Measurements from ENCODE around the gene NOXA1. TPM values are rescaled to one million over a fixed set of nuclear protein-coding genes. Genes with fewer than 3 reads are reported as not detected.
"Not testable (repeated sequence)": the region's sequence is repeated elsewhere in the genome, so short reads cannot be mapped to it uniquely, and the experiment has no call there.

NOXA1 gene
- total RNA-seq, 1 donor from 2014 or later = 2.2 TPM

DNA sequence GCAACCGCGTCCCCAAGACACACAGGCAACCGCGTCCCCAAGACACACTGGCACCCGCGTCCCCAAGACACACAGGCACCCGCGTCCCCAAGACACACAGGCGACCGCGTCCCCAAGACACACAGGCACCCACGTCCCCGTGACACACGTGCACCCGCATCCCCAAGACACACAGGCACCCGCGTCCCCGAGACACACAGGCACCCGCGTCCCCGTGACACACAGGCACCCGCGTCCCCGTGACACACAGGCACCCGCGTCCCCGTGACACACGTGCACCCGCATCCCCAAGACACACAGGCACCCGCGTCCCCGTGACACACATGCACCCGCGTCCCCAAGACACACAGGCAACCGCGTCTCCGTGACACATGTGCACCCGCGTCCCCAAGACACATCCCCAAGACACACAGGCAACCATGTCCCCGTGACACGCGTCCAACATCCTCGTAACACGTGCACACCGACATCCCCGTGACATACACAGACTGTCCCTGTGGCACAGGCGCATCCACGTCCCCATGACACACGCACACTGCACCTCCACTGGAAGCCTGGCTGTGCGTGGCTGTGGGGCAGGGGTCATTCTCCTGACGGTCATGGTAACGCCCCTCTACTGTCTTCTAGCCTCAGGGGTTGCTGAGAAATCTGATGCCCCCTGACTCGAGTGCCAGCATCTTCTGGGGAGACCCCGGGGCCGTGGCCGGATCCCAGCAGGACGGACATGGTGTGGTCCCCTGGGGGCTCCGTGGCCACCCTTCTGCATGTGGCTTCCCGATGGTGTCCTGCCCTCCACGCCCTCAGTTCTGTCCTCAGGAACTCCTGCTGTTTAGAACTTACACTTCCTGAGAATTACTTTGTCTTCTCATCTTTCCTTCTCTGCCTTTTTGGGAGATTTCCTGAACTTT is 24.4 kb upstream of the NOXA1 start:
- ATAC-seq = no peak
- no peak for DNase-seq (ENCODE audit: missing footprints)
- intact Hi-C loops (cut with DNase I) = no loop called here

DNA sequence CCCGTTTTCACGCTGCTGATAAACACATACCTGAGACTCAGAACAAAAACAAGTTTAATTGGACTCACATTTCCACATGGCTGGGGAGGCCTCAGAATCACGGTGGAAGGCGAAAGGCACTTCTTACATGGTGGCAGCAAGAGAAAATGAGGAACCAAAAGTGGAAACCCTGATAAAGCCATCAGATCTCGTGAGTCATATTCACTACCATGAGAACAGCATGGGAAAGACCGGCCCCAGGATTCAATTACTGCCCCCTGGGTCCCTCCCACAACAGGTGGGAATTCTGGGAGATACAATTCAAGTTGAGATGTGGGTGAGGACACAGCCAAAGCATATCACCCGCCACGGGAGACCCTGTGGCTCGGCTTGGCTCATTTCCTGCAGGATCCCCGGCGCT is 20.4 kb upstream of the NOXA1 start:
- DNase-seq (ENCODE audit: missing footprints) = no peak
- no peak for ATAC-seq
- intact Hi-C loops (cut with DNase I) = no loop called here

DNA sequence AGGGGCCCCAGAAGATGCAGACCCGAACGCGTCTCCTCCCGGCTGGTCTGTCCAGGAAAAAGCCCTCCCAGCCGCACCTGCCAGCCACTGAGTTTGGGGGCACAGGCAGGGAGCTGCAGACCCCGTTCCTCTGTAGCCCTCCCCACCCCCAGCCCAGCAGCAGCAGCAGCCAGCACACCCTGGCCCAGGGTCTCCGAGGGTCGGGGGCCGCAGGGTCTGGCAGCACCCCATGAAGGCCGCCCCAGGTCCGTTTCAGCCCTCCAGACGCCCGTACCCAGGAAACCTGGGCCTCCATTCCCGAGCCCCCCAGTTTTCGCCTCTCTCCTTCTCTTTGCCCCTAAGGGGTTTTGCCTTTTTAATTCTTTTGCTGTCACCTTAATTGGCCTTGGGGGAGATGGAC is 19.9 kb upstream of the NOXA1 start:
- ATAC-seq = no peak
- DNase-seq (ENCODE audit: missing footprints) = no peak
- intact Hi-C loops (cut with DNase I) = no loop called here

DNA sequence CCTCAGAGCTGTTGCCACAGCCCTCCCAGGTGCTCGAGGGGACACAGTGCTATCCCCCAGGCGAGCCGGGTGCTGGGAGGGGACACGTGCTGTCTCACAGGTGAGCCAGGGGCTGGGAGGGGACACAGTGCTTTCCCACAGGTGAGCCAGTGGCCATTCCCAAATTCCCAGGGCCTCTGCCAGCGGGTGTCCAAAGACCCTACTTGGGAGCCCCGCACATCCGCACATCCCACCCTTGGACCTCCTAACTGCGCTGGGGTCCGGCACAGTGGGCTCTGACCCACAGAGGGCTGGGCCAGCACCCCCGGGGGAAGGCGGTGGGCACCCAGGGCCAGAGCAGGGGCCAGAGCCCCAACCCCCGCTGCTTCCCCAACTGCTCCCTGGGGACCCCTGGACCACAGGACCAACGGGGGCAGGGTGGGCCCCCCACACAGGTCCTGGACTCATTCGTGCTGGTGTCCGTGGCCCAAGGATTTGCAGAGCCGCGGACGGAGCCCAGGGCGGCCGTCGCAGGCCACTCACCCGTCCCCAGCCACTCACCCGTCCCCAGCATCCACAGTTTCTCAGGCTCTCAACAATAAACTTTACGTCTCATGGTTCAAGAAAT is 18.1 kb upstream of the NOXA1 start:
- intact Hi-C loops (cut with DNase I) = no loop called here
- no peak for DNase-seq (ENCODE audit: missing footprints)
- ATAC-seq = no peak

DNA sequence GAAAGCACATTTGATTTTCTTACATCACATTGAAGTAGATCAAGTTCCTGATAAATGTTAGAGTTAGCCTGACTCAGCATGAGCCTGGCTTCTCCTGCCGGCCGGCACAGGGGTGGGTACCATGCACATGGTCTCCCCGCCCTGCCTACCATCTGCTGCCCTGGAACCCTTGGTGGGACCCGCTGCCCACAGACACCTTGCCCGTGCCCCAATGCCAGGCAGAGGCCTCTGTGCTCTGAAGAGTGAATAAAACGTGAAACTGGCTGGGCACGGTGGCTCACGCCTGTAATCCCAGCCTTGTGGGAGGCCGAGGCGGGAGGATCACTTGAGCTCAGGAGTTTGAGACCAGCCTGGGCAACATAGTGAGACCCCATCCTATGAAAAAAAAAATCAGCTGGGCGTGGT is 17.5 kb upstream of the NOXA1 start:
- ATAC-seq (no peak), DNase-seq (ENCODE audit: missing footprints) (no peak)
- intact Hi-C loops (cut with DNase I) = loop anchor here (2.0 kb wide), 1 partner anchor 111 kb away; no protein-coding TSS in a partner anchor

DNA sequence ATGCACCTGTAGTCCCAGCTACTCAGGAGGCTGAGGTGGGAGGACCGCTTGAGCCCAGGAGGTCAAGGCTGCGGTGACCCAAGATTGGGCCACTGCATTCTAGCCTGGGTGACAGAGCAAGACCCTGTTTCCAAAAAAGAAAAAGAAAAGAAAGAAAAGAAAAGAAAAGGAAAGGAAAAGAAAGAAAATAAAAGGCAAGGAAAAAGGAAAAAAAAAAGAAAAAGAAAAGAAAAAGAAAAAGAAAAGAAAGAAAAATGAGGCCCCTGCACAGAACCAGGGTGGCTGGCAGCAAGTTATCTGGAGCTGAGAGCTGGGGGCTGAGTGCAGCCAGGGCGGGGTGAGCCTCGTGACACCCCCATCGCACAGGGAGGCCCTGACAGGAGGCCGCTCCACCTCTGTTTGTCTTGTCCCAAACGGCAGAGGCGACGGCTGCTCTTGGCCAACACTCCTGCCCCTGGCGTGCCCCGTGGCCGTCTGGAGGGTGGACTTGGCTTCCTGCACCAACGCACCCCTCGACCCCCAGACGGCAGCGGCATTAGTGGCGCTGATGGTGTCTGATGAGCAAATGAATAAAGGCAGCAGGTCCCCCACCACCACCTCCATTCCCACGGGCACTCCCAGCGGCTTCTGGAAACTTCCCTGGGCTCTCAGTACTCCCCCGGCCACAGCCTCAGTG is 17.0 kb upstream of the NOXA1 start:
- no peak for DNase-seq (ENCODE audit: missing footprints)
- ATAC-seq = no peak
- intact Hi-C loops (cut with DNase I) = loop anchor here (2.0 kb wide), 1 partner anchor 111 kb away; no protein-coding TSS in a partner anchor

DNA sequence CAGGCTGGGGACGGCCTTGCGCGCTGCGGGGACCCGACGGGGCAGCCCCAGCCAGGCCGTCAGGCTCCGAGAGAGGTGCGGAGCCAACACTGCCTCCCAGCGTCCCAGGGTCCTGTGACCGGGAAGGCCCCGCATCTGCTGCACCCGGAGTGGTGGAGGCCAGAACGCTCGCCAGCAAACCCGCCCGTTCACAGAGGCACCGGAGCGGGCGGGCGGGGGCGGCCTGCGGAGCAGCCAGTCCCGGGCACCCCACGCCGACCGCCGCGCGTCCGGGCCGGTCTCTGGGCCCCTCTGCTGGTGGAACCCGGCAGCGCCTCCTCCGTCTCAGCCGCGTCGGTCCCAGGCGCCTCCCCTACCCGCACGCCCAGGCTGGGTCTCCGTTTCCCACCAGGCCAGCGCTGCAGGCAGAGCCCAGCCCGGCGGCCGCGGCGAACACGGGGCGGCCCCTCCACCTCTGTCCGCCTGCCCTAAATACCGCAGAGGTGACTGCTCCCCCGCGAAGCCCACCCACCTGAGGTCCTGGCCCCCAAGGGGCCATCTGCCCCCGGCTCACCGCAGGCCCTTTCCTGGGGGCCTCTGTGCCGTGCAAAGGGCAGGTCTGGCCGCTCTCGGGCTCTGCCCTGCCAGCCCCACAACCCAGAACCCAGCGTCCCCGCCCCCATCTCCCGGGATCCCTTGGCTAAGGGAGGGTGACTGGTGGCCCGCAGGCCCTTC is 16.2 kb upstream of the NOXA1 start:
- ATAC-seq (peak; percentile 82), DNase-seq (ENCODE audit: missing footprints) (peak; percentile 80)
- intact Hi-C loops (cut with DNase I) = loop anchor here (2.0 kb wide), 1 partner anchor 112 kb away; no protein-coding TSS in a partner anchor

DNA sequence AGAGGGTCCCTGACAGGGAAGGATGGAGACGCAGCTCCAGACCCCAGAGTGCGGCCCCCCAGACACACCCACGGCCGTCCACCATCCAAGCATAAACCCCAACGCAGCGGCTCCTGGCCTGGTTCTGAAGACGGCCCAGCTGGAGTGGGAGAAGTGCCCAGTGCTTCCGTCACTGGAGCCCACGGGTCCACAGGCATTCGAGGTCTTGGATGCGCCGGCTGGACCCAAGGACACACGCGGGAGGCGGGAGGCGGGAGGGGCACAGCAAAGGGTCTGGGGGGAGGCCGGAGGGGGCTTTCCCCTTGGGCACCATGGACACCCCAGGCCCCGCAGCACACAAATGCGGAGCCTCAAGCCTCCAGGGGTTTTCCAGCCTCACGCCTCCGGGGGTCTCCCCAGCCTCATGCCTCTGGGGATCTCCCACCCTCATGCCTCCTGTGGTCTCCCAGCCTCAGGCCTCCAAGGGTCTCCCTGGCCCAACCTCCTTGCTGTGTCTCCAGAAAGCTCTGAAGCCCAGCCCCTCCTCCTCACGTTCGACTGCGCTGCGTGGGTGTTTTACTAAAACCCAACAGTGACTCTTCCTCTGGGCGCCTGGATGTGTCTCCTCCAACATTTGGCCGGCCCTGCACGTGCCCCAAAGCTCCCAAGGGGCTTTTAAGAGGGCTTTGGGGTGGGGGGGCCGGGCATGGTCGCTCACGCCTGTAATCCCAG is 15.4 kb upstream of the NOXA1 start:
- intact Hi-C loops (cut with DNase I) = loop anchor here (2.0 kb wide), 1 partner anchor 113 kb away; no protein-coding TSS in a partner anchor
- DNase-seq (ENCODE audit: missing footprints) (peak; percentile 81), ATAC-seq (peak; percentile 59)

DNA sequence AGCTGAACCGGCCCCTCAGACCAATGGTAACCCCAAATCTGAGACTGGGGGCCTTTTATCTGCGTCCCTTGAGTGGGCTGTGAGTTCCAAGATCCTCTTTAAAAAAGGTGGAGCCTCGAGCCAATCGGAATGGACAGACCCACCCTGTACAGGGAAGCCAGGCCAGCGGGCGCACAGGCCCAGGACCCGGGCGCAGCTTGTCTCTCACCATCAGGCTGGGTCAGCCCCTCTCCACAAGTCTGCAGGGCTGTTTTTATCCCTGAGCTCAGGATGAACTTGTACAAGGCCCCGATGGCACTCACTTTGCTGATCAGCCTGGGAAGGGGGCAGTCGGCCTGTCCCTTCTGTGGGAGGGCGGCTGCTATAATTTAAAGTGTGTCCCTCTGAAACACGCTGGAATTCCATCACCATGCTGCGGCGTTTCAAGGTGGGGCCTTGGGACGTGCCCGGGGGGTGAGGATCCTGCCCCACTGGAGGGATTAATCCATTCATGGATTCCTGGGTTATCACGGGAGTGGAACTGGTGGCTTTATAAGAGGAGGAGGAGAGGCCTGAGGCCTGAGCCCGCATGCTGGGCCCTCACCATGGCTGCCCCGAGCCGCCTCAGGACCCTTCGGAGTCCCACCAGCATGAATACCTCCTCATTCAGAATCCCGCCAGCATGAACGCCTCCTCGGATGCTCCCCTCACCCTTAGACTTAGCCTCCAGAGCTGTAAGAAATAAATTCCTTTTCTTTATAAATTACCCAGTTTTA is 14.4 kb upstream of the NOXA1 start:
- intact Hi-C loops (cut with DNase I) = no loop called here
- no peak for DNase-seq (ENCODE audit: missing footprints)
- ATAC-seq = no peak

DNA sequence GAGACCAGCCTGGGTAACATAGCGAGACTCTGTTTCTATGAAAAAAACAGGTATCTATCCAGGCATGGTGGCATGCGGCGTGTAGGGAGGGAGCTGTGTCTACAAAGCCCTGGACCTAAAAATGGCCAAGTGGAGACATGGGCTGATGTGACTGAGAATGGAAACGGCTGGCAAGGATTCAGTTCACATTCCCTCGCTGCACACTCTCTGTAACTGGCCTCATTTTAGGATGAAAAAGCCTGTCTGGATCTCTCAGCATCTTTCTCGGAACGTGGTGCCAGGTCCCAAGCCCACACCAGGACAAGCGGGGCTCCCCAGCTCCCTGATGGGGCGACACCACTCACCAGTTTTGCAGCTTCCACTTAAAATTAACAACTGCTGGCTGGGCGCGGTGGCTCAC is 13.7 kb upstream of the NOXA1 start:
- ATAC-seq = no peak
- intact Hi-C loops (cut with DNase I) = no loop called here
- DNase-seq (ENCODE audit: missing footprints) = no peak

DNA sequence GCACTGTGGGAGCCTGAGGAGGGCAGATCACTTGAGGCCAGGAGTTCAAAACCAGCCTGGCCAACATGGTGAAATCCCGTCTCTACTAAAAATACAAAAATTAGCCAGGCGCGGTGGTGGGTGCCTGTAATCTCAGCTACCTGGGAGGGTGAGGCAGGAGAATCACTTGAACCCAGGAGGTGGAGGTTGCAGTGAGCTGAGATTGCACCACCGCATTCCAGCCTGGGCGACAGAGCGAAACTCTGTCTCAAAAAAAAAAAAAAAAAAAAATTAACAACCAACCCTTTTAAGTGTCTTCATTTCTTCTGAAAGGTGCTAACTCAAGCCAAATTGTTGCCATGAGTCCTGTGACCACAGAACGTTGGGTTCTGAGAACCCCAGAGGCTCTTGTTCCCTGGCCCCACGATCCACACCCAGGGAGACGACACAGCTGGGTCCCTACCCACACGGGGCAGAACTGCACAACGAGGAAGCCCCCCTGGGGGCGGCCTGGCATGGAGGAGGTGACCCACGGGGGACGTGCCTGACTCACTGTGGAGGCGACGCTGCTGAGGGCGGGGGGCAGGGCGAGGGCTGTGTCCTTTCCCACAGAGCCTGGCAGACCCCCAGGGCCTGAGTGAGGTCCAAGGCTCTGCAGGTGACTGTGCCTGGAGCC is 12.8 kb upstream of the NOXA1 start:
- ATAC-seq; intact Hi-C loops (cut with DNase I); DNase-seq (ENCODE audit: missing footprints): not testable (repeated sequence)

DNA sequence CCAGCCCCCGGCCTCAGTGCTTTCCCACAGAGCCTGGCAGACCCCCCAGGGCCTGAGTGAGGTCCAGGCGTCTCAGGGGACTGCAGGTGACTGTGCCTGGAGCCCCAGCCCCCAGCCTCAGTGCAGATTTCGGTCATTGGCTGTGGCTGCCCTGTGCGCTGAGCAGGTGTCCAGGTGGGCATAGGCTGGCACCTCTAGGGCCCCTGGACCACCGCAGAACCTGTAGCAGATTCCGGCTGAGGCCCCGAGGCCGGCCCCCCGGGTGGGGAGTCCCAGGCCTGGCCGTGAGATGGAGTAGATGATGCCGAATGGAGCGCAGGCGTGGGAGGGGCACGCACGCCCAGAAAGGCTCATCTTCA is 12.3 kb upstream of the NOXA1 start:
- intact Hi-C loops (cut with DNase I) = no loop called here
- no peak for DNase-seq (ENCODE audit: missing footprints)
- no peak for ATAC-seq

DNA sequence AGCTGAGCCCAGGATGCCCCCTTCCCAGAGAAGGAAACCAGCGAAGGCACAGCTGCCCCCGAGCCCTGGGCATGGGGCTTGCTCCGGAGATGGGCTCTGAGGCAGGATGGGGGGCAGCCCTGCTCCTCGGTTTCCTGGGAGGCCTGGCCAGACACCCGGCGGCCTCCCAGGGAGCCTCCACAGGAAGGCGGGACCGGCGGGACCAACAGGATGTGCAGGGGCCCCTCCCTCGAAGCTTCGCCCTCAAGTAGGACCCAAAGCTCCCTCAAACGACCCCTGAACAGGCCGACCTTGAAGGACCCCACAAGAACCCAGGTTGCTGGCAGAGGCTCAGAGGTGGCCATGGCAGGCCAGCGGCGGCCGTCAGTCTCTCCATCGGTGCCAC is 11.9 kb upstream of the NOXA1 start:
- DNase-seq (ENCODE audit: missing footprints) = no peak
- ATAC-seq = no peak
- intact Hi-C loops (cut with DNase I) = no loop called here

DNA sequence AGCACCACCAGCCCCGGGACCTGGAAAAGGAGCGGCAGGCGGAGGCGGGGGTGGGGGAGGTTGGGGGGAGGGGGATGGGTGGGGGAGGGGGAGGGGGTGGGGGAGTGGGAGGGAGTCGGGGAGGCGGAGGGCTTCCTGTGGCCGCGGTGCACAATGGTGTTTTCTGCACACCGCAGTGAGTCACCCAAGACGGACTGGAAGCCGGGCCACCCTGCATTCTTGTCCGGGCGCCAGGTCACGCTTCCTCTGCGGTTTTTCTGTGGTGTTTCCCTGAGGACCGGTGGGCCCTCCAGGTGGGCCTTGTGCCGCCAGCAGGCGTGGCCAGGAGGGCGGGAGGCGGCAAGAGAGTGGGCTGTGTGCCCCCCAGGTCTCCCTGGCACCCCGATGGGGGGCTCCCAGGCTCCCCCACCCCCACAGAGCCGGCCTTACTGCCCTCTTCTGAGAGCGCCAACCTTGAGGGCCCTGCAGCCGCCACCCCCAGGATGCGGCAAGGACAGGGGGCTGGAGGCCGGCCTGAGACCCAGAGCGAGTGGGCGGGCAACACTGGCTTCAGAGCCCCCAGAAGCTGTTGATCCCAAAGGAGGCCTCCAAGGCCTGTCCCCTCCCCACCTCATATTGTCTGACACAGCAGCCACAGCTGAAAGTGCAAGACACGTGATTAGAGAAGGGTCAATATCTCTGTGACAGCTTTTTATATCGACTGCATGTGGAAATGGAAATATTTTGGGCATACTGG is 11.4 kb upstream of the NOXA1 start:
- no peak for ATAC-seq
- intact Hi-C loops (cut with DNase I) = no loop called here
- DNase-seq (ENCODE audit: missing footprints) = peak; percentile 75

DNA sequence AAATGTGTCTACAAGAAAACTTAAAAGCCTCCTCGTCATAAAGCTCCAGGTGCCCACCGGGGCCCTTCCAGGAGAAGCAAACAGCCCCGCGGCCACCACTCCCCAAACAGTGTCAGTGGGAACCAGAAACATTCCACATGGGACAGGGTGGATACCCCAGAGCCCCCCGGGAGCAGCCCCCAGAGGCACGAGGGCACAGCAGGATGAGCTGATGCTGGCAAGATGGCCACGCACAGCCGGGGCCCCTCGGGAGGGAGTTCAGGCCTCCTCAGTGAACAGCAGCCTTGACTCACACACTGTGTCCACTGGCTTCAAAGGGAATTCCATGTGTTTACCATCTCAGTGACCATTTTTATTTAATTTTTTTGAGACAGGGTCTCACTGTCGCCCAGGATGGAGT is 10.8 kb upstream of the NOXA1 start:
- intact Hi-C loops (cut with DNase I) = no loop called here
- DNase-seq (ENCODE audit: missing footprints) (no peak), ATAC-seq (no peak)

DNA sequence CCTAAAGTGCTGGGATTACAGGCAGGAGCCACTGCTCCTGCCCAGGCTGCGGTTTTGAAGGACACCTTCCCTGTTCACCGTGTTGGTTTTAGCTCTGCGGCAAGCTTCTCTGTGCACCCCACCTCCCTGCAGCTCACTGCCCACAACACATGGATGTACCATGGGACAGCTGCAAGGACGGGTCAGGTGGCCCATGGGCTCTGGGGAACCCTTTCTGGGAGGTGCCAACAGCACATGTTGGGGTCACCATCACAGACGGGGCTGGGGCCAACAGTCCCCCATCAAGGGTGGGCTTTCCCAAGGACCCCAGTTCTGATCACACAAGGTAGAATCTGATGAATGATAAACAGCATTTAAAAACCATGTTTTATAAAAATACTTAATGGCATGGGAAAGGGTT is 7.7 kb upstream of the NOXA1 start:
- intact Hi-C loops (cut with DNase I) = no loop called here
- ATAC-seq (no peak), DNase-seq (ENCODE audit: missing footprints) (no peak)
